HepG2 (cell line): ENCODE data around the gene SRCIN1.

Source experiments
- ASH2L ChIP-seq: fragments of 300-600, 200-600 bp; sonication (generic); IDR thresholded peaks from 2 replicates; pipeline ENCODE4 v1.7.0; 2017; ENCODE audit warnings: low read depth, mild to moderate bottlenecking, moderate library complexity, mixed read lengths, low read length; ENCODE audit not compliant: insufficient read length
- EZH2 ChIP-seq: conservative IDR thresholded peaks from 2 replicates; pipeline ENCODE4 v1.6.1; 2012; ENCODE audit warnings: mild to moderate bottlenecking, low read depth, low read length, moderate library complexity
- PHF8 ChIP-seq: sonication (generic); formaldehyde crosslinking; IDR thresholded peaks from 2 replicates; pipeline ENCODE4 v1.5.0; 2020; ENCODE audit warnings: missing genetic modification reagents
- POLR2A ChIP-seq, 2 experiments: IDR thresholded peaks; 2 replicates each; pipeline ENCODE4 v1.6.1; 2011; ENCODE audit warnings: low read depth in 2 of 2, low read length in 2 of 2, mild to moderate bottlenecking in 1 of 2, moderate library complexity in 1 of 2; ENCODE audit not compliant: insufficient read depth in 1 of 2
- TARDBP ChIP-seq: sonication (generic); formaldehyde crosslinking; IDR thresholded peaks from 2 replicates; pipeline ENCODE4 v1.8.0; 2022; ENCODE audit warnings: mild to moderate bottlenecking, missing genetic modification reagents
- TF ChIP-seq, protein P1 (sequence below): sonication (generic); formaldehyde crosslinking; IDR thresholded peaks from 2 replicates; pipeline ENCODE4 v1.9.0; 2021; ENCODE audit warnings: missing genetic modification reagents, borderline replicate concordance

- no peak for TF ChIP-seq PHF8 (CRISPR knock-in tag)
- no peak for TF ChIP-seq POLR2A (IDR thresholded peaks at IDR 0.05; ENCODE audit: insufficient read depth in 1 of 2, low read depth in 2 of 2, low read length in 2 of 2)
- TF ChIP-seq, protein P1, sequence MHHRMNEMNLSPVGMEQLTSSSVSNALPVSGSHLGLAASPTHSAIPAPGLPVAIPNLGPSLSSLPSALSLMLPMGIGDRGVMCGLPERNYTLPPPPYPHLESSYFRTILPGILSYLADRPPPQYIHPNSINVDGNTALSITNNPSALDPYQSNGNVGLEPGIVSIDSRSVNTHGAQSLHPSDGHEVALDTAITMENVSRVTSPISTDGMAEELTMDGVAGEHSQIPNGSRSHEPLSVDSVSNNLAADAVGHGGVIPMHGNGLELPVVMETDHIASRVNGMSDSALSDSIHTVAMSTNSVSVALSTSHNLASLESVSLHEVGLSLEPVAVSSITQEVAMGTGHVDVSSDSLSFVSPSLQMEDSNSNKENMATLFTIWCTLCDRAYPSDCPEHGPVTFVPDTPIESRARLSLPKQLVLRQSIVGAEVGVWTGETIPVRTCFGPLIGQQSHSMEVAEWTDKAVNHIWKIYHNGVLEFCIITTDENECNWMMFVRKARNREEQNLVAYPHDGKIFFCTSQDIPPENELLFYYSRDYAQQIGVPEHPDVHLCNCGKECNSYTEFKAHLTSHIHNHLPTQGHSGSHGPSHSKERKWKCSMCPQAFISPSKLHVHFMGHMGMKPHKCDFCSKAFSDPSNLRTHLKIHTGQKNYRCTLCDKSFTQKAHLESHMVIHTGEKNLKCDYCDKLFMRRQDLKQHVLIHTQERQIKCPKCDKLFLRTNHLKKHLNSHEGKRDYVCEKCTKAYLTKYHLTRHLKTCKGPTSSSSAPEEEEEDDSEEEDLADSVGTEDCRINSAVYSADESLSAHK, result no peak
- TF ChIP-seq EZH2, result no peak
- TF ChIP-seq TARDBP (CRISPR knock-in tag), result no peak
- no peak for TF ChIP-seq ASH2L
Measured at GRCh38 chr17:38564254-38564837, 41.4 kb downstream of the SRCIN1 start.
